ENCODE measurements around the gene DDX24.

The DDX24 gene

DNA sequence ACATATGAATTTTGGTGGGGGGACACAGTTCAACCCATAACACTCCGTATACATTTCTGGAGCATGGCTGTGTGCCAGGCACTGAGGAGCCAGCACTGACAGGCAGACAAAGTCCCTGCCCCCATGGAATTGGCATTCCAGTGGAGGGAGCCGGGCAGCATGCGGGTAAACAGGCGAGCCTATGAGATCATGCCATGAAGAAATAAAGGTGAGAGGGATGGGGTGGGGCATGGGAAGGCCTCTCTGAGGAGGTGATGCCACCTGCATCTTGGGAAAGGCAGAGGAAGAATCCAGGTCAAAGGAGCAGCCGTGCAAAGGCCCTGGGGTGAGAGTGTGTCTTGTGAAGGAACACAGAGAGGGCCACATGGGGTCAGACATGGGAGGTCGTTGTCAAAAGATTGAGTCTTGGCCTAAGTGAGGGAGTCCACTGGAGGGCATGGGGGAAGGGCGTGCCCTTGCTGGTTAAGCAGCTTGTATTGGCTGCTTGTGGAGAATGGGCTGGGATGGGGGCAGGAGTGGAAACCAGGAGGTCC lies 51.3 kb downstream of the DDX24 start:
- no peak for DNase-seq

- DNase-seq: no peak
Measured at GRCh38 chr14:94029265-94029664, 51.7 kb downstream of the DDX24 start.

DNA sequence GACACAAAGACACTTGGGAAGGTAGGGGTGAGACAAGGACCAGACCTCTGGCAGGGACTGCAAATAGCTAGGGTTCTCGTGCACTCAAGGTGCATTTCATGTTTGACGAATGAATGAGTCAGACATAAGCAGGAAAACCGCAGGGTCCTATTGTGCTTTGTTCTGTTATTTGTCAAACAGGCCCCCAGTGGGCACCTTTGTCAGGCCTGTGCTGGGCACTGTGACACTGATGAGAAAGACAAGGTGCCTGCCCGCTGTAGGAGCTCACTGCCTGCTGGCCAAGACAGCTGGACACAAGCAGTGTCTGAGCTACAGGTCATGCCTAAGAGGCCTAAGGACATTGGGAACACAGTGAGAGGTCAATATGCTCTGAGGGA lies 52.6 kb downstream of the DDX24 start:
- no peak for DNase-seq

GRCh38 chr14:94027566-94028449 lies 53.2 kb downstream of the DDX24 start:
- no peak for DNase-seq

DNA sequence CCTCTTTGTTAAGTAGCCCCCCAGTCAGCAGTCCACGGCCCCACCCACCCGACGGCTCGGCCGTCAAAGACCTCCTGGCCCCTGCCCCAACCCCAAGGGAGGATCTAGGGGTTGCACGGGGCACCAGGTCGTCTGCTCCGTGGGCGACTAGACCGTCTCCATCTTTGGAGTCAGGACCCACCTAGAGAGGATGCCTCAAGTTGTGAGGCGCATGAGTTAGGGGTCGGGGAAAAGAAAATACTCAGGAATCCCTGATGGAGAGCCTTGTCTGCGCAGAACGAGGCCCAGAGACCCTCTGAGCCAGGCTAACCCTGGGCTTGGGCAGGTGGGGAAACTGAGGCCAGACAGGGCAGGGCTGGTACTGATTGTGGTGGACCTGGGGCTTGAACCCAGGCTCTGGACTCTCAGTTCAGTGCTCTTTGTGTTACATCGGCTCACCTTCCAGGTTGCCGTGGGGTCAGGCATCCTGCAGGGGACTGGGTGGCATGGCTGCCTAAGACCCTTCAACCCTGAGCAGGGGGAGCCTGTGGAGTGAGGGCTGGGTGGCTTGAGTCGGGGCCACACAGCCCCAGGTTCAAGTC lies 54.0 kb downstream of the DDX24 start:
- DNase-seq: no peak

DNA sequence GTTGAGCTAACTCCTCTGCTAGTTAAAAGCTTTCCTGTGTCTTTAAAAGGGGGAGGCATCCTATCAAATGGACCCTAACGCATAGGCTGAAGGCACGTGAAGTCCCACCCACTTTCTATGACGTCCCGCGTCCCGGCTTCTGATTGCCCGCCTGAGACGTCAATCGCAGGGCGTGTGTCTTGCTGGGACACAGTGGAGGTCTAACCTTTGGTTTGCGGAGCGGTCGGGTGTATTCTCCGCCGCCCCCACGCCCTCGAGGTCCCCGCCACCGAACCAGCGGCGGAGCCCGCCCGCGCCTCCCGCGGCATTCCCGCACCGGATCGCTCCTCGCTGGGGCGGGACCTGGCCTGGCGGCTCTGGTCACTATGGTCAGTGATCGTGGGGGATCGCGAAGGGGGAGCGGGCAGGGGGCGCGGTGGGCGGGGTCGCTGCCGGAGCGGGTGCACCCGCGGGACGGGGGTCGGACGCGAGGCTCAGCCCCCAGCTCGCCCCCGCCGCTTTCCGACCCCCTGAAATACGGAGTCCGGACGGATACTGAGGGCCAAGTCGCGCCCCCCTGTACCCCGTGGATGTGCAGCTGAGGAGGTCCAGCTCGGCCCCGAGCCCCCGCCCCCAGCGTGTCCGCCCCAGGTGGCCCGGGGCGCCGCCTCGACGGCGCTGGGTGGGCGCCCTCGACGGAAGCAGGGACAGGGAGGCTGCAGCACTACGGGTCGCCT lies 54.7 kb downstream of the DDX24 start, which contains the start of gene OTUB2:
TSS of gene OTUB2 (plus strand) at position 168 of the 716 bp plus-strand sequence. CDS start at position 366, 198 bp downstream.
- peak; percentile 90 to 96 (median 94) for DNase-seq

GRCh38 chr14:94025720-94026119 lies 55.3 kb downstream of the DDX24 start:
- DNase-seq: no peak

DNA sequence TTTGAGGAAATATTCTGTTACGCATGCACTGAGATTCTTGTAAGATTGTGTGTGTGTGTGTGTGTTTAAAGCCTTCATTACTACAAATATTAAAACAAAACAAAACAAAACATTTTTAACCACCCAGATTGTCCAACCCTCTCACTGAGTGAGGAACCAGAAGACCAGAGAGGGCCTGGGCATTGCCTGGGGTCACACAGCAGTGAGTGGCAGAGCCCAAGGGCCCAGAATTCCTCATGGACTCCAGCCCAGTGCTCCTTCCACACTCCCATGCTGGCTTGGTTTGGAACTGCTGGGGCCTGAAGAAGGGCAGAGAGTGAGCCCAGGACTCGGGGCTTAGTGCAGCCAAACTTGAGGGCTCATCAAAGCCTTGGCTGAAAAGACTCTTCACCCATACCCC lies 56.5 kb downstream of the DDX24 start:
- DNase-seq: no peak

DNA sequence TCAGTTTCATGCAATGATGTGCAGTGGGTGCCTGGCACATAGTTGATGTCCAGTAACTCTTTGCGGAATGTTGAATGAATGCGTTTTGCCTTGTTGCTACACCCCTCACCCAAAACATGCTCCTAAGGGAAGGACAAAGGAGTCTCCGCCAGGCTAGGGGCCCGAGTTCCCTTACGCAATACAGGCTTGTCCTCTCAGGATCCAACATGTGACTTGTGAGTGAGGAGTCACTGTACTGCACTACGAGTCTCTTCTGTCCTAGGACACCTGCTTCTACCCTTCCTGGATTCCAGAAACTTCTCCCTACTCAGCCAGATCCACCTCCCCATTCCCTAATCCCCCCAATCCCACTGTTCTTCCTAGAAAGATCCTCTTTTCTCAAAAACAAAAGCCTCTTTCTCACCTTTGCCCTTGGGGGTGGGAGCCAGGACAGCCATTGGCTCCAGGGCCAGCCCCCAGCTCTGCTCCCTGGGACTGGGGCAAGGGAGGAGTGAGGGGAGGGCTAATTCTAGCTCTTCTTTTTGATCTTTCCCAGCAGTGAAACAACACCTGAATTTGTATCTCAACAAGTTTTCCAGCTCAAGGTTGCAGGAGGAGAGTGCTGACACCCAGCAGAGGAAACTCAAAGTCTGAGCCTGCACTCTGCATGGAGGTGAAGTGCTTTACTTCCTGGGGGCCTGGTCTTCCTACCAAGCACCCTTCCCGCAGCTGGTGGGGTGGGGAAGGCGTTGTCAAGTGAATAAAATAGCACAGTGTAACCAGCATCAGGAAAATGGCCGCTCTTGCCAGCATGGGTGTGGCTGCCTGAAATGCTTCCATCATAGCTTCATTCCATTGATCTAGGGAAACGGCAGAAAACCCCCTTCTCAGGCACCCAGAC lies 58.2 kb downstream of the DDX24 start:
- DNase-seq: no peak

DNA sequence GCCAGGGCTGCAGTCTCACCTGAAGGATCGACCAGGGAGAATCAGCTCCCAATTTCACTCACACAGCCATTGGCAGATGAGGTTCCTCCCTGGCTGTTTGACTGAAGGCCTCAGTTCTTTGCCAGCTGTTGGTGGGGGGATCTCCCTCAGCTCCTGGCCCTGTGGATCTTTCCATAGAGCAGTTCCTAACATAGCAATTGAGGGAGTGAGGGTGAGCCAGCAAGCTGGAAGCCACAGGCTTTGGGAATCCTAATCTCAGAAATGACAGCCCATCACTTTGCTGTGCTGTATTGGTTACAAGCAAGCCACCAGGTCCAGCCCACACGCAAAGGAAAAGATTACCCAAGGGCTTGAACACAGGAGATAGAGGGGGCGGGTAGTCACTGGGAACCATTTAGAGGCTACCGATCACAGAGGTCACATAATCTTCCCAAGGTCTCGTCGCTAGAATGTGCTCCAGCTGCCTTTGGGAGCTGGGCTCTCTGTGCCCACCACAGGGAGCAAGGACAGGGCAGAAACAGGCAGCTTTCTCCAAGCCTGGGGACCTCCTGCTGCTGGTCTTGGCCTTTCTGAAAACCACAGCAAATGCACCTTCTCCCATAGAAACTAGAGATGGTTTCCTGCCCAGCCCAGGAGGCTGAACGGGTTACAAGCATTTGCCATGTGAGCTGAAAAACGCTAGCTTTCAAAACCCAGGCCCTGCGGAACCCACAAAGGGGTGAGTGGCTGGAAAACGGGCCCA lies 59.4 kb downstream of the DDX24 start:
- DNase-seq: no peak

GRCh38 chr14:94021001-94021400 lies 60.0 kb downstream of the DDX24 start:
- no peak for DNase-seq

GRCh38 chr14:94020267-94020666 lies 60.7 kb downstream of the DDX24 start:
- no peak for DNase-seq

DNA sequence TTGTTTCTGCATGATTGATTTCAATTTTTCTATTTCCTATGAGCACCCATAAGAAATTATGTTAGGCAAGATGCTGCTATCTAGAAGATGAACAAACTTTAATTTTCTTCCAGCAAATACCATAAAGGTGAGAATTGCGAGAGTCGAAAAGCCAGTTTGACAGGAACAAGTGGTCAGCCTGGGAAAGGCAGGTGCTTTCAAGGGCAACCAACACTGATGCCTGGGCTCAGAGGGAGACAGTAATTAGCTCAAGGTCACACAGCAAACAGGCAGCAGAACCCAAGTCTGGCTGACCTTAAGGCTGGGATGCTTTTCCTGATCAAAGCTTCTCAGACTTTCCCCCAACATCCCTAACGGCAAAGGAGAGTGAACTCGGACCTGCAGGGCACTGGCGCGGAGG lies 61.7 kb downstream of the DDX24 start:
- no peak for DNase-seq

DNA sequence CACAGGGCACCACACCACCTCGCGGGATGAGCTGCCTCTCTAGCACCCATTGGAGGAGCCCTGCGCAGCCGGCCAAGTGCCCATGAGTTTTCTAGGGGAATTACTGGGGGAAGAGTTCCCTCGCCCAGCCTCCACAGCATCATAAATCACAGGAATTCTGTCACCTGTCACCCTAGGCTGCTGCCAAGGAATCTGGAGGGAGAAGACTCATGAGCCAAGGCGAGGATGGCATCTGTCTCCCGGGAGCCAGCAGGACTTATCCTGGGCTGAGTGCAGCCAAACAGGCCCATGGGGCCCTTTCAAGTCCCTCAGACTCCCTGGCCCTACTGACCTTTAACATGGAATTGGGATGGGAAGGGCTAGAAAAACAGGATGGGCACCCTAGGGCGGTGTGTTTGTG lies 62.7 kb downstream of the DDX24 start:
- no peak for DNase-seq

- no peak for DNase-seq
Measured at GRCh38 chr14:94016446-94016976, 64.5 kb downstream of the DDX24 start.

GRCh38 chr14:94015223-94015622 lies 65.8 kb downstream of the DDX24 start:
- no peak for DNase-seq

DNA sequence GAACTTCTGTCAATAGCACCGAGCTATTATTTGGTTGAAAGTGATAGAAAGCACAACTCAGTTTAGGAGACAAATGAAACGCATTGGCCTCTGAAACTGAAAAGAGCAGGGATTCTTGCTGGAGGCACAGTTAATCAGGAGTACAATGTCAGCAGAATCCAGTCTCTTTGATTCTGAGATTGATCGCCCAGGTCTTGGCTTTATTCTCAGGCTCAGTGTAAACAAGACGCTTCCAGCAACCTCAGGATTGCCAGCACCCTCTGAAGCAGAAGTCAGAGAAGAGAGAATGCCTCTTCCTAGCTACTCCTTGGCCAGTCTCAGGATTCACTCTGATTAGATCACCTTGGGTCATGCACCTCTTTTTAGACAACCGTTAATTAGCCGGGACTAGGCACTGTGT lies 66.6 kb downstream of the DDX24 start:
- DNase-seq: no peak

DNA sequence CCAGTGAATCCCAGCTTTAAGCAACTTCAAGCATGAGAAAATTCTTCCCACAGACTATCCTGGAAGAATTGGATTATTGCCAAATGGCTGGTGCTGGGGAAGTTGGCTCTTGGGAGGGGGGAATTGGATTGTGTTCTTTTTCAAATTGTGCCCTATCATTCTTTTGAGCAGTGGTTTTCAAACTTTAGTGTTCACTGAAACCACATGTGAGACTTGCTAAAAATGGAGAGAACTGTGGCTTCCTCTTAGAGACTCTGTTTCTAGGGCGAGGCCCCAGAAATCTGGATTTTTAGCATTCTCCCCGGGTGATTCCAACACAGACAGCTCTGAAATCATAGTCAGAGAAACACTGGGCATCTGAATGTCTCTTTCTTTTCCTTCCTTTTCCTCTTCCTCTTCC lies 69.2 kb downstream of the DDX24 start:
- peak in 3 of 6 experiments; percentile 42 to 52 (median 46) for DNase-seq

DNA sequence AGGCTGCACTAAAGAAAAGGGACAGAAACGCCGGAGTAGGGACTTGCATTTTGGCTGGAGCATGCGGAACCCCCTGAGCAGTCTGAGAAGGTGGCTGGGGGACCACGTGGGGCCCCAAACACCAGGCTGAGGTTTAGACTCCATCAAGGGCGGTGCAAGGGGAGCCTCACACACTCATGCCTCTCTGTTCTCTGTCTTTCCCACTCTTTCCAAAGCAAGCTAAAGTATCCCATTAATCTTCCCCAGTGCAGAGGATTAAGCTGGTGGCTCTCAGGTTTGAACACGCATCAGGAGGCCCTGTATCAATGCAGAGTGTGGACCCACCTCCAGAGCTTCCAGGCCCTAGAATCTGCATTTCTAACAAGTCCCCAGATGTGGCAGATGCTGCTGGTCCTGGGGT lies 70.4 kb downstream of the DDX24 start:
- no peak for DNase-seq

DNA sequence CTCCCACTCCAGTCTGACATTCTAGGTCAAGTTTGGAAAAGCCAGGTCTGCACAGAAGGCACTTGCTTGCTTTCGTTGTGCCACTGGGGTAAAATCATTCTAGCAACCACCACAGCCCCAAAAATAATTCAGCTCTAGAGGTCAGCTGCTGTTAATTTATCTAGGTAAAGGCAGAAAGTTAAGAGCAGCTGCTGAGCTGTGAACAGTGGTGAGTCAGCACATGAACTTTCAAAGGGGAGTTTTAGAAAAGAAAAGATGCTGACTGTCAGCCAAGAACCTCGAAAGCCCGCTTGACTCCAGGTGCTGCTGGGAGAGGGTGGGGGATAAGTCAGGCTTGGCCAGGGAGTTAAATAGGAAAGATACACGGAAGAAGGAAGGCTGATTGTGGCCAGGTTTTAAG lies 71.2 kb downstream of the DDX24 start:
- no peak for DNase-seq

DNA sequence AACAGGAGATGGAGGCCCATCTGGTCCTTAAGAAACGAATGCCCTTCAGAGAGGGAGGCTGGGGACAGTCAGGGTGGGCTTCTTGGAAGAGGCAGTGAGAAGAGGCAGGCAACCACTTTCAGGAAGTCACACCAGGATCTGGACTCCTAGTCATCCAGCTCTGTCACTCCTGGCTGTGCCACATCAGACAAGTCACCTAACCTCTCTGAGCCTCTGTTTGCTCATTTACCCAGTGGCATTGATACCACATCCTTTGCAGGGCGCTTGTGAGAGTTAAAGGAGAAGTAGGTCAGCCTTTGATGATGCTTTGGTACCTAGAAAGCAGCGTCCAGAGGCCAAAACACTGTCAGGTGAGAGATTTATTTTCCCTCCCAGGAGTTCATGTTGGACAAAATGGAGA lies 72.8 kb downstream of the DDX24 start:
- DNase-seq: no peak
